BLaER1 treated with 17β-estradiol and CSF1 and Interleukin-3, amounts not matched to agents 10 nM and 100 nM (cell line): Measurements from ENCODE around the gene MVD.

ENCODE experiments used
- H3K27ac ChIP-seq, 11 experiments: shearing (Covaris generic); formaldehyde crosslinking; 2 replicates each; pipeline ENCODE4 v1.8.1; 2022
- H3K27me3 ChIP-seq, 11 experiments: shearing (Covaris generic); formaldehyde crosslinking; 2 replicates each; pipeline ENCODE4 v1.8.1; 2022
- H3K36me3 ChIP-seq, 11 experiments: shearing (Covaris generic); formaldehyde crosslinking; 2 replicates each; pipeline ENCODE4 v1.8.1; 2022
- H3K4me1 ChIP-seq, 10 experiments: shearing (Covaris generic); formaldehyde crosslinking; 2 replicates each; pipeline ENCODE4 v1.8.1; 2022
- H3K4me2 ChIP-seq, 11 experiments: shearing (Covaris generic); formaldehyde crosslinking; 2 replicates each; pipeline ENCODE4 v1.8.1; 2022
- H3K4me3 ChIP-seq, 10 experiments: shearing (Covaris generic); formaldehyde crosslinking; 2 replicates each; pipeline ENCODE4 v1.8.1; 2022
- H3K9ac ChIP-seq, 11 experiments: shearing (Covaris generic); formaldehyde crosslinking; 2 replicates each; pipeline ENCODE4 v1.8.1; 2022
- H3K9me3 ChIP-seq, 11 experiments: shearing (Covaris generic); formaldehyde crosslinking; replicated peaks in 1 of 11; 2 replicates each; pipeline ENCODE4 v1.8.1; 2022
- H4K20me1 ChIP-seq, 11 experiments: shearing (Covaris generic); formaldehyde crosslinking; 2 replicates each; pipeline ENCODE4 v1.8.1; 2022
- Cebpa-rat ChIP-seq, 11 experiments: shearing (Covaris generic); IDR thresholded peaks; 2 replicates each; pipeline ENCODE4 v1.8.1; 2022

MVD gene

DNA sequence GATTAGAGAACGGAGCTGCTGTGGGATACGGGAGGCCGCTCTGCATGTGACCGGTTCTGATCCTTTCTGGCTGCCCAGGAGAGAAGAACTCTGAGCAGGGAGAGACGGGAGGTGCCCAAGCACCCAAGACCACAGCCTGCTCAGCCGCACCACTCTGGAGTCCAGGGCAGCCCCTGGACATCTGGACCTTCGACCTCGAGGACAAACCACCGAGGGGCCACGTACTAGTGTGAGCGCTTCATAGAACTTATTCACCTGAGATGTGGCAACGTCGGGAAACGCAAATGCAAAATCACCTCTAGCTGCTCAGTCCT lies 37.4 kb upstream of the MVD start:
- peaks cover 6 to 44% (median 28%) of the 10 kb centered on the region in 11 experiments; a peak in 14 of 22 replicates for H4K20me1 ChIP-seq
- H3K36me3 ChIP-seq, result peaks cover 6 to 65% (median 46%) of the 10 kb centered on the region in 11 experiments; a peak in 21 of 22 replicates
- no peaks in the 10 kb centered on the region for H3K9me3 ChIP-seq
- TF ChIP-seq Cebpa-rat (IDR thresholded peaks at IDR 0.05), result no peak
- peak overlapping the region; percentile 96 to 100 (median 99) for H3K4me2 ChIP-seq
- H3K9ac ChIP-seq, result peak overlapping the region in 10 of 11 experiments; percentile 59 to 92 (median 86); a peak in 20 of 22 replicates
- peak overlapping the region in 10 of 11 experiments; percentile 85 to 97 (median 94); a peak in 20 of 22 replicates for H3K27ac ChIP-seq
- peak overlapping the region; percentile 31 to 99 (median 94); a peak in 19 of 20 replicates for H3K4me3 ChIP-seq
- peaks cover 80 to 98% (median 87%) of the 10 kb centered on the region in 10 experiments for H3K4me1 ChIP-seq
- peaks cover 0 to 17% (median 11%) of the 10 kb centered on the region in 11 experiments; a peak in 12 of 22 replicates for H3K27me3 ChIP-seq

DNA sequence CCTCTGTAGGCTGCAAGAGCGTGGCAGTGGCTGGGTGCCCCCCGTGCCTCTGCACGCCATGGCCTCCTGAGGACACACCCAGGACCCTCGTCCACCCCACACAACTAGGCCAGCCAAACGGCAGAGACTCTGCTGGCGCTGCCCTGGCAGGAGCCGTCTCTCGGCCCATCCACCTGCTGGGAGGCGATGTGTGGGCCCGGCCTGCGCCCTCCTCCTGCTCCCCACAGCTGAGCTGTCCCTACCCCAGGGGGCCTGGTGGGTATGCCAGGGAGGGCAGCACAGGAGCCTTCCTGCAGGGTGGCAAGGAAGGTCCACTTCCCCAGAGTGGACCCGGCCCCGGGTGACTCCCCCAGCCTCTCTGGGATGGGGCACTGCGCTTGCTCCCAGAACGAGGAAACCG lies 36.3 kb upstream of the MVD start:
- H3K27me3 ChIP-seq, result peaks cover 0 to 6% (median under 1%) of the 10 kb centered on the region in 11 experiments; a peak in 8 of 22 replicates

GRCh38 chr16:88698646-88699045 lies 35.8 kb upstream of the MVD start:
- Histone ChIP-seq H3K4me2 (peak overlapping the region; percentile 96 to 100 (median 99)), H3K4me3 (peak overlapping the region in 7 of 10 experiments; percentile 9 to 98 (median 94); a peak in 9 of 20 replicates)

More for the DNA sequence above, 36.3 kb upstream of the MVD start:
- peaks cover 6 to 68% (median 46%) of the 10 kb centered on the region in 11 experiments; a peak in 21 of 22 replicates for H3K36me3 ChIP-seq
- peak overlapping the region; percentile 6 to 92 (median 86); a peak in 21 of 22 replicates for H3K9ac ChIP-seq
- TF ChIP-seq Cebpa-rat (IDR thresholded peaks at IDR 0.05), result no peak
- H3K4me1 ChIP-seq, result peaks cover 69 to 98% (median 81%) of the 10 kb centered on the region in 10 experiments
- H3K27ac ChIP-seq, result peak overlapping the region in 10 of 11 experiments; percentile 29 to 97 (median 94); a peak in 15 of 22 replicates
- H4K20me1 ChIP-seq, result peaks cover 6 to 46% (median 17%) of the 10 kb centered on the region in 11 experiments; a peak in 14 of 22 replicates
- no peaks in the 10 kb centered on the region for H3K9me3 ChIP-seq
- peak overlapping the region in 7 of 10 experiments; percentile 9 to 98 (median 94); a peak in 10 of 20 replicates for H3K4me3 ChIP-seq
- peak overlapping the region; percentile 96 to 100 (median 99) for H3K4me2 ChIP-seq

GRCh38 chr16:88697831-88698615 lies 35.1 kb upstream of the MVD start:
- Histone ChIP-seq H3K4me3 (peak overlapping the region in 6 of 10 experiments; percentile 18 to 98 (median 94); a peak in 8 of 20 replicates), H3K9me3 (no peaks in the 10 kb centered on the region), H3K27me3 (no peaks in the 10 kb centered on the region), H4K20me1 (peaks cover 6 to 46% (median 15%) of the 10 kb centered on the region in 11 experiments; a peak in 14 of 22 replicates), H3K36me3 (peaks cover 6 to 68% (median 46%) of the 10 kb centered on the region in 11 experiments; a peak in 21 of 22 replicates), H3K27ac (peak overlapping the region in 10 of 11 experiments; percentile 8 to 97 (median 94); a peak in 16 of 22 replicates), H3K4me1 (peaks cover 63 to 99% (median 80%) of the 10 kb centered on the region in 10 experiments), H3K4me2 (peak overlapping the region; percentile 96 to 100 (median 99)), H3K9ac (peak overlapping the region; percentile 6 to 92 (median 86); a peak in 20 of 22 replicates)
- no peak for TF ChIP-seq Cebpa-rat (IDR thresholded peaks at IDR 0.05)

More at GRCh38 chr16:88698646-88699045, 35.8 kb upstream of the MVD start:
- Histone ChIP-seq H4K20me1 (peaks cover 6 to 46% (median 16%) of the 10 kb centered on the region in 11 experiments; a peak in 14 of 22 replicates), H3K4me1 (peaks cover 66 to 98% (median 80%) of the 10 kb centered on the region in 10 experiments), H3K27me3 (peaks cover 0 to under 1% (median 0%) of the 10 kb centered on the region in 11 experiments; a peak in 1 of 22 replicates), H3K9ac (peak overlapping the region; percentile 6 to 92 (median 86); a peak in 21 of 22 replicates), H3K9me3 (no peaks in the 10 kb centered on the region), H3K36me3 (peaks cover 6 to 68% (median 46%) of the 10 kb centered on the region in 11 experiments; a peak in 21 of 22 replicates), H3K27ac (peak overlapping the region in 10 of 11 experiments; percentile 8 to 97 (median 94); a peak in 16 of 22 replicates)
- TF ChIP-seq Cebpa-rat (IDR thresholded peaks at IDR 0.05), result no peak

- Histone ChIP-seq H3K9me3 (no peaks in the 10 kb centered on the region), H3K27me3 (no peaks in the 10 kb centered on the region), H3K4me3 (peak overlapping the region in 1 of 10 experiments; percentile 95; a peak in 3 of 20 replicates), H3K9ac (peak overlapping the region in 7 of 11 experiments; percentile 10 to 92 (median 86); a peak in 10 of 22 replicates), H3K4me1 (peaks cover 63 to 99% (median 80%) of the 10 kb centered on the region in 10 experiments), H3K36me3 (peaks cover 6 to 64% (median 46%) of the 10 kb centered on the region in 11 experiments; a peak in 21 of 22 replicates), H3K4me2 (peak overlapping the region; percentile 96 to 100 (median 99)), H3K27ac (peak overlapping the region in 3 of 11 experiments; percentile 96 to 97 (median 96); a peak in 4 of 22 replicates), H4K20me1 (peaks cover 6 to 46% (median 15%) of the 10 kb centered on the region in 11 experiments; a peak in 14 of 22 replicates)
- TF ChIP-seq Cebpa-rat (IDR thresholded peaks at IDR 0.05), result no peak
These were observed 34.4 kb upstream of the MVD start for GRCh38 chr16:88697116-88697830.

- Histone ChIP-seq H3K9ac (peak overlapping the region in 6 of 11 experiments; percentile 12 to 33 (median 19); a peak in 6 of 22 replicates), H3K27me3 (no peaks in the 10 kb centered on the region), H3K4me1 (peaks cover 63 to 99% (median 80%) of the 10 kb centered on the region in 10 experiments), H3K4me2 (peak overlapping the region in 5 of 11 experiments; percentile 5 to 100 (median 92); a peak in 3 of 22 replicates), H3K36me3 (peaks cover 6 to 60% (median 46%) of the 10 kb centered on the region in 11 experiments; a peak in 21 of 22 replicates), H3K9me3 (no peaks in the 10 kb centered on the region), H3K4me3 (no peak overlapping the region), H3K27ac (peak overlapping the region in 1 of 11 experiments; percentile 31; a peak in 1 of 22 replicates), H4K20me1 (peaks cover 6 to 46% (median 15%) of the 10 kb centered on the region in 11 experiments; a peak in 14 of 22 replicates)
- TF ChIP-seq Cebpa-rat (IDR thresholded peaks at IDR 0.05), result no peak
These were observed 33.5 kb upstream of the MVD start for GRCh38 chr16:88696441-88696840.

GRCh38 chr16:88695753-88696152 lies 32.9 kb upstream of the MVD start:
- TF ChIP-seq Cebpa-rat (IDR thresholded peaks at IDR 0.05), result no peak
- H3K4me2 ChIP-seq, result peak overlapping the region in 5 of 11 experiments; percentile 5 to 100 (median 92); a peak in 4 of 22 replicates
- H3K9ac ChIP-seq, result peak overlapping the region in 6 of 11 experiments; percentile 6 to 33 (median 16); a peak in 3 of 22 replicates
- H3K4me1 ChIP-seq, result peaks cover 59 to 100% (median 81%) of the 10 kb centered on the region in 10 experiments
- peak overlapping the region in 1 of 11 experiments; percentile 31; a peak in 1 of 22 replicates for H3K27ac ChIP-seq
- H4K20me1 ChIP-seq, result peaks cover 6 to 46% (median 15%) of the 10 kb centered on the region in 11 experiments; a peak in 14 of 22 replicates
- no peaks in the 10 kb centered on the region for H3K9me3 ChIP-seq
- H3K27me3 ChIP-seq, result no peaks in the 10 kb centered on the region
- no peak overlapping the region for H3K4me3 ChIP-seq
- peaks cover 6 to 60% (median 46%) of the 10 kb centered on the region in 11 experiments; a peak in 21 of 22 replicates for H3K36me3 ChIP-seq
